Motor neuron (in vitro differentiated cells): ENCODE data around the gene TMEM88. TPM values are rescaled to one million over a fixed set of nuclear protein-coding genes. Genes with fewer than 3 reads are reported as not detected.

Experiments used
- ATAC-seq, 8 experiments: fragments of 200-7000 bp; cut with Tn5 transposase; replicated peaks in 6 of 8; 2 replicates each; pipeline ENCODE4 v1.8.0; 2021; ENCODE audit warnings: mild to moderate bottlenecking in 8 of 8, moderate library complexity in 8 of 8
- H3K27ac ChIP-seq, 2 donors: fragments of 250-450 bp; sonication (Bioruptor Pico); 2 replicates each; pipeline ENCODE4 v1.9.0; 2021; ENCODE audit warnings: antibody characterized with exemption in 2 of 2, mild to moderate bottlenecking in 2 of 2, moderate library complexity in 1 of 2
- H3K4me1 ChIP-seq, 2 donors: fragments of 250-450 bp; sonication (Bioruptor Pico); replicated peaks in 1 of 2; 2 replicates each; pipeline ENCODE4 v1.6.1; 2021; ENCODE audit warnings: antibody characterized with exemption in 2 of 2, mild to moderate bottlenecking in 2 of 2, moderate library complexity in 1 of 2
- H3K4me3 ChIP-seq, 5 donors: fragments of 250-450 bp; sonication (Bioruptor Pico); 2 replicates each; pipeline ENCODE4 v1.9.0; 2021; ENCODE audit warnings: antibody characterized with exemption in 5 of 5, mild to moderate bottlenecking in 5 of 5, moderate library complexity in 4 of 5
- WGBS, 10 experiments: fragments of 450-650 bp; shearing (Covaris generic); methylation state at CpG; one replicate each; pipeline ENCODE4 v1.0.0; 2022; 5-methylcytosine and 5-hydroxymethylcytosine counted together
- in situ Hi-C, 9 experiments: fragments of 400-800 bp; cut with MboI; loops; one replicate each; pipeline ENCODE4 v1.15.0; 2021; ENCODE audit warnings: low sequenced_read_pairs in 9 of 9, low pct_unique_long_range_greater_than_20kb in 2 of 9; ENCODE audit not compliant: unreplicated experiment in 9 of 9
- total RNA-seq, 8 experiments: library from RNA; unstranded; fragments of 300-600 nt; gene quantifications; 2 replicates each; pipeline versions ENCODE4 v1.2.3 to v1.2.4, GENCODE V29; 2022

TMEM88 gene
- total RNA-seq, 8 experiments from 2014 or later: 0.51 to 18.5 (median 4.1) TPM

- H3K4me3 ChIP-seq: no peak overlapping the region
- peaks cover 4 to 7% of the 10 kb centered on the region in 2 donors for H3K4me1 ChIP-seq
- ATAC-seq: no peak
- WGBS, 10 experiments: 39 to 86% (median 66%) methylated on average over 1 to 9 of the region's 14 CpGs; no CpG with 5 or more reads in 6 of the 10 experiments
- H3K27ac ChIP-seq: no peak overlapping the region
- in situ Hi-C loops: loop anchor here in 1 of 9 experiments (10.0 kb wide), 1 partner anchor 163 kb away; no protein-coding TSS in a partner anchor
These were observed 32.7 kb upstream of the TMEM88 start for GRCh38 chr17:7822126-7822525.

- 53 to 100% (median 75%) methylated on average over 1 to 14 of the region's 20 CpGs; no CpG with 5 or more reads in 3 of the 10 experiments for WGBS, 10 experiments
- Histone ChIP-seq H3K27ac (no peak overlapping the region), H3K4me3 (no peak overlapping the region), H3K4me1 (peaks cover 4 to 7% of the 10 kb centered on the region in 2 donors)
- in situ Hi-C loops: loop anchor here in 1 of 9 experiments (10.0 kb wide), 1 partner anchor 161 kb away; no protein-coding TSS in a partner anchor
- no peak for ATAC-seq
These were observed 31.3 kb upstream of the TMEM88 start for GRCh38 chr17:7823581-7824001.

GRCh38 chr17:7824021-7824924 is 30.6 kb upstream of the TMEM88 start:
- ATAC-seq: no peak
- Histone ChIP-seq H3K4me1 (peaks cover 4 to 7% of the 10 kb centered on the region in 2 donors), H3K4me3 (no peak overlapping the region), H3K27ac (no peak overlapping the region)
- in situ Hi-C loops: loop anchor here in 1 of 9 experiments (10.0 kb wide), 1 partner anchor 161 kb away; no protein-coding TSS in a partner anchor
- WGBS, 10 experiments: 15 to 100% (median 73%) methylated on average over 1 to 4 of the region's 9 CpGs; no CpG with 5 or more reads in 4 of the 10 experiments

- H3K27ac ChIP-seq: no peak overlapping the region
- WGBS, 10 experiments: 7 to 77% (median 29%) methylated on average over 3 to 10 of the region's 12 CpGs
- H3K4me1 ChIP-seq: peaks cover 4 to 7% of the 10 kb centered on the region in 2 donors
- ATAC-seq: peak in 7 of 8 experiments; percentile 51 to 96 (median 90)
- in situ Hi-C loops: loop anchor here in 2 of 9 experiments (10.0 to 25.0 kb wide), 2 partner anchors 113 to 159 kb away; partner anchors contain the start of genes DNAH2 (in 1 of the 2) and EFNB3 (in 1 of the 2)
- H3K4me3 ChIP-seq: no peak overlapping the region
These were observed 29.5 kb upstream of the TMEM88 start for GRCh38 chr17:7825206-7825990.

- H3K4me3 ChIP-seq: no peak overlapping the region
- 65 to 100% (median 69%) methylated on average over 2 to 6 of the region's 8 CpGs; no CpG with 5 or more reads in 7 of the 10 experiments for WGBS, 10 experiments
- ATAC-seq: no peak
- no peak overlapping the region for H3K27ac ChIP-seq
- peaks cover 5 to 7% of the 10 kb centered on the region in 2 donors for H3K4me1 ChIP-seq
- in situ Hi-C loops: loop anchor here in 1 of 9 experiments (25.0 kb wide), 1 partner anchor 118 kb away; the partner anchor contains the start of genes DNAH2 and EFNB3
These were observed 24.2 kb upstream of the TMEM88 start for GRCh38 chr17:7830616-7831015.

DNA sequence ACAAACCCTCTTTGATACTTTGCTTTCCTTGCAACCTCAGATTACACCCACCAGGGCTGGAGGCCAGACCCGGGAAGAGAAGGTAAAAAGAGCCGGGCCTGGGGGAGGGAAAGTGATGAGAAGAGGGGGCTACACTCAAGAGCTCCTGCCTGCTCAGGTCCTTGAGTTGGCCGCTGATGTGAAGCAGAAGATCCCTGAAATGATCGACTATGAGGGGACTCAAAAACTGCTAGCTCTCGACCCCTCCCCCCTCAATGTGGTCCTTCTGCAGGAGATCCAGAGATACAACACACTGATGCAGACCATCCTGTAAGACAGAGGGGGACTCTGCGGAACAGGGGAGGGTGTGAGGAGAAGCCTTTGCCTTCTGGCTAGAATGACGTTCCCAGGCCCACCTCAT is 23.6 kb upstream of the TMEM88 start:
- in situ Hi-C loops: loop anchor here in 1 of 9 experiments (25.0 kb wide), 1 partner anchor 119 kb away; the partner anchor contains the start of genes DNAH2 and EFNB3
- WGBS, 10 experiments: 21 to 80% (median 62%) methylated on average over 1 to 4 of the region's 7 CpGs; no CpG with 5 or more reads in 5 of the 10 experiments
- Histone ChIP-seq H3K4me3 (no peak overlapping the region), H3K4me1 (peaks cover 5 to 6% of the 10 kb centered on the region in 2 donors), H3K27ac (no peak overlapping the region)
- no peak for ATAC-seq

GRCh38 chr17:7832431-7832830 is 22.4 kb upstream of the TMEM88 start:
- ATAC-seq: no peak
- Histone ChIP-seq H3K27ac (no peak overlapping the region), H3K4me1 (peaks cover 6 to 10% of the 10 kb centered on the region in 2 donors), H3K4me3 (no peak overlapping the region)
- 31 to 81% (median 65%) methylated on average over 1 to 10 of the region's 10 CpGs; no CpG with 5 or more reads in 6 of the 10 experiments for WGBS, 10 experiments
- in situ Hi-C loops: loop anchor here in 1 of 9 experiments (25.0 kb wide), 1 partner anchor 120 kb away; the partner anchor contains the start of genes DNAH2 and EFNB3

GRCh38 chr17:7833011-7833794 is 21.7 kb upstream of the TMEM88 start:
- ATAC-seq: no peak
- H3K4me1 ChIP-seq: peaks cover 6 to 11% of the 10 kb centered on the region in 2 donors
- H3K4me3 ChIP-seq: peak overlapping the region; percentile 42 to 66 (median 54)
- in situ Hi-C loops: loop anchor here in 1 of 9 experiments (25.0 kb wide), 1 partner anchor 121 kb away; the partner anchor contains the start of genes DNAH2 and EFNB3
- no peak overlapping the region for H3K27ac ChIP-seq
- 0 to 52% (median 24%) methylated on average over 1 to 13 of the region's 19 CpGs; no CpG with 5 or more reads in 2 of the 10 experiments for WGBS, 10 experiments

DNA sequence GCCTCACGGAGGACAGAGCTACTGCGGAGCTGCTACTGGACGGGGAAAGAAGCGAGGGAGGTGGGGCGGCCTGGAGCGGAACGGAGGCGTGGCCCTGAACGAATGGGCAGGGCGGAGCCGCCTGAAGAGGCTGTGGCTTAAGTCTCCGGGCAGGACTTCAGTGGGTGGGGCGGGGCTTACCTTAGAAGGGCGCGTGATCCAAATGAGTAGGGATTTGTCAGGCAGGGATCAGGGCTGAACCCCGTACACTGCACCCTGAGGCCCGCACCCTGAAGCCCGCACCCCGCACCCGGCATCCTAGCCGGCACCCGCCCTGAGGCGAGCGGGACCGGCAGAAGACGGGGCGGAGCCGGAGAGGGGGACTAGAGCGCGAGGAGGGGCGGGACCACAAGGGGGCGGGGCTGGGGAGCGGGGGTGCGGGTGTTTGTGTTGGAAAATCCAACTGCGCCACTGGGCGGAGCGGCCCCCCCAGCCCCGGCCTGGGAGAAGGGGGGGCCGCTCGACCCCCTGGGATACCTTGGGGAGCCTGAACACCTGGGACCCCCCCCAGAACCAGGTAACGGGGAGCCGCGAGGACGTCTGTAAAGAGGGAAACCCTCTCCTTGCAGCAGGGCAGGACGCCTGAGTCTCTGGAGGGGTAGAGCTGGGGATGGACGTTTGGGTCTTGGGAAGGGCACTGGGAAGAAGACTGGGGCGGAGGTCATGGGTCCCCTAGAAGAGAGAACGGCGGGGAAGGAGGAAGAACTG is 20.9 kb upstream of the TMEM88 start, which contains the start of gene KDM6B:
TSS of gene KDM6B (plus strand) at position 423 of the 747 bp plus-strand sequence. CDS start 11,338 bp downstream, outside the sequence.
- in situ Hi-C loops: loop anchor here in 1 of 9 experiments (25.0 kb wide), 1 partner anchor 122 kb away; the partner anchor contains the start of genes DNAH2 and EFNB3
- ATAC-seq: peak; percentile 28 to 60 (median 45)
- WGBS, 10 experiments: 0% methylated on average over 1 to 5 of the region's 49 CpGs; no CpG with 5 or more reads in 7 of the 10 experiments
- Histone ChIP-seq H3K4me3 (peak within 1 kb of the TSS; percentile 42 to 66 (median 54)), H3K4me1 (peaks cover 7 to 13% of the 10 kb centered on the region in 2 donors), H3K27ac (peak within 1 kb of the TSS; percentile 67 to 68)

GRCh38 chr17:7834542-7834956 is 20.3 kb upstream of the TMEM88 start:
- H3K4me1 ChIP-seq: peaks cover 13 to 18% of the 10 kb centered on the region in 2 donors
- in situ Hi-C loops: loop anchor here in 1 of 9 experiments (25.0 kb wide), 1 partner anchor 122 kb away; the partner anchor contains the start of genes DNAH2 and EFNB3
- 0% methylated on average over 1 of the region's 20 CpGs; no CpG with 5 or more reads in 9 of the 10 experiments for WGBS, 10 experiments
- ATAC-seq: peak in 2 of 8 experiments; percentile 3 to 15
- peak overlapping the region; percentile 67 to 68 for H3K27ac ChIP-seq
- peak overlapping the region; percentile 42 to 66 (median 54) for H3K4me3 ChIP-seq
